ENCODE results near the gene TSPEAR.
A peak's percentile ranks its signal among the peaks of the same experiment; 100 is the strongest.

Gene TSPEAR

DNA sequence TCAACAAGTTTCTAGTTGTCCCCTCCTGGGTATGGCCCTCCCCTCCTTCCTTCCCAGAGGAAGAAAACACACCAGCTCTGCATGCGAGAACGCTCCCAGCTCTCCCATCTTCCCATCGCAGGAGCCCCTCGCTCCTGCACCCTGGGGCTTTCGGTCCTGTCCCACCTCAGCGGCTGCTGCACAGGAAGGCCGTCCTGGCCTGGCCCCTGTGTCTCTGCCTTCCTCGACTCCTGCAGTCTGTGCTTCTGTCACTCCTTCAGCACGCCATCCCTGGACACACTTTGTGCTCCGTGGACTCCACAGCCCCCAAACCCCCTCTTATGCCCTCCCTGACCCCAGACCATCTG lies 194.6 kb downstream of the TSPEAR start:
- no peak for DNase-seq (ENCODE audit: low read depth in 3 of 3)

DNA sequence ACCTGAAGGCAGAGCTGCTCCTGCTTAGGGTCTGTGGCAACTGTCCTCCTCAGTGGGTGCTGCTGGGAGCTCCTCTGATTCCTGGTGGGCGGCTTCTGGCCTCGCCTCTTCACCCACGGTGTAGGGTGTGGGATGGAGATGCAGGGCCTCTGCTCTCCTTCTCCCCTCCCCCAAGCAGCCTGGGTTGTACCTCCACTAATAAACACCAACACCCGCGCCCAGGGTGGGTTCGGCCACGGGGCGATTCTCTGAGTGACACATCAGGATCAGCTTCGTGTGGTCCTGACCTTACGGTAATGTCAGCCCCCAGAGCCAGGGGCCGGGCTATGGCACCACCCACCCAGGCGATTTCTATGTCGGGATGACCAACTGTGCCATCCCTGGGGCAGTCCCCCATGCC lies 195.0 kb downstream of the TSPEAR start:
- DNase-seq (ENCODE audit: low read depth in 3 of 3): no peak

GRCh38 chr21:44515359-44516165 lies 195.8 kb downstream of the TSPEAR start:
- no peak for DNase-seq (ENCODE audit: low read depth in 3 of 3)

DNA sequence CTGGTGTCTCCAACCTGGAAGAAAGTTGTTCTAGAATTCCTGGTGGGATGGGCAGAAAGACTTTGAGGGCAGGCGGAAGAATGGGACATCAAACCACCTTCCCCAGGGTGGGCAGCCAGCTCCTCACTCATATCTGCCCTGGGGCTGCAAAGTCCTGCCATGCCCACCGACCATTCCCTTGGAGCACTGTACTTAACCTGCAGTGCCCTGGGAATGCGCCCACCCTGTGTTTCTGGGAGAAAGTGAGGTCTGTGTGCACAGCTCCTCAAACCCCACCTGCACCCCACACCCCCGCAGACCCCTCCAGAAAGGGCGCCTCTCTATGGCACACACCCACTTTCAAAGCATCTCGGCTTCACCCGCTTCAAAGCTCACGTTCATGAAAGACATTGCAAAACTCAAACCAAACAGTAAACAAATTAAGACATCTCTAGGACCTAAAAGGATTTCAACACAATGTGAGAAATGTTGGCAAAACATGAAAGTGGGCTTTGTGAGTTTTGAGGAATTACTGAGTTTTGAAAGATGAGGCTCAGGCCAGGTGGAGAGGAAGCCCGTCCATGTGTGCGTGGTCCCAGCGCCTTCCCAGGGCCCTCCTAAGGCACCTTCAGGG lies 196.5 kb downstream of the TSPEAR start:
- no peak for DNase-seq (ENCODE audit: low read depth in 3 of 3)

- no peak for DNase-seq (ENCODE audit: low read depth in 3 of 3)
These were observed 197.2 kb downstream of the TSPEAR start for GRCh38 chr21:44514218-44514520.

GRCh38 chr21:44513389-44514217 lies 197.8 kb downstream of the TSPEAR start:
- DNase-seq (ENCODE audit: low read depth in 3 of 3): no peak

DNA sequence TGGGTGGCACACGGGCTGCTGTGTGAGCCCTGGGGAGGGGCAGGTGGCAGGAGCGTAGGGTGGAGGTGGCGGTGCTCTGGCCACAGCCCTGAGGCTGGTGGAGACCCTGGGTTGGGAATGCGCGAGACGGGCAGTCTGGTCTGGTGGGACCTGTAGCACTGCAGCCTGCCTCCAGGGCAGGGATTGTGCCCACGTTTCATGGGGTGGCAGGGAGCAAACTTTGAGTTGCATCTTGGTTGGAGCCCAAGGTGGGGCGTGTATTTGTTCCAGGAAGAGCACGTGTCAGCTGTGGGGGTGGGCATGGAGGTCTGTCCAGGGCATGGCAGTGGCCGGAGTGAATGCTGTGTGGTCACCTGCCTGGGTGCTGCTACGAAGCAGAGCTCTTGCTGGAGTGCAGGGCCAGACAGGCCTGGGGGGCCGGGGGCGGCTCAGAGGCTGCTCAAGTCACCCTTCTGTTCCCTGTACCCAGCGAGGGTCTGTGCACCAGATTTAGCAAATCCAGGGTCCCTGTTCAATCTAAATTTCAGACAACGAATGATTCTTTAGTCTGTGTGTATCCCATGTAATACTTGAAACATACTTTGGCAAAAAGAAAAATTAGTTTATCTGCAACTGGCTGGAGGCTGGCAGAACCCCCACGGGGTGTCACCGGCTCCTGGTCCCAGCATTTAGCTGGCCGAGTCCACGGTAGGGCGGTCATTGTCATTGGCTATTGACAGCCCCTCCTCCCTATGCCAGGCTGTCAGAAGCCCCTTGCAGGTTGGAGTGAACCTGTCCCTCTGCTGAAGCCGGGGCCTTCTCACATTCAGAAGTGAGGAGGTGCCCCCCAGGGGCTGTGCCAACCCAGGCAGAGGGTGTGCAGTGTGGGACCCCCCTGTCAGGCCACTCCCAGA lies 198.6 kb downstream of the TSPEAR start:
- DNase-seq (ENCODE audit: low read depth in 3 of 3): no peak

GRCh38 chr21:44511938-44512275 lies 199.5 kb downstream of the TSPEAR start:
- no peak for DNase-seq (ENCODE audit: low read depth in 3 of 3)

- no peak for DNase-seq (ENCODE audit: low read depth in 3 of 3)
These were observed 200.0 kb downstream of the TSPEAR start for GRCh38 chr21:44511219-44511937.

DNA sequence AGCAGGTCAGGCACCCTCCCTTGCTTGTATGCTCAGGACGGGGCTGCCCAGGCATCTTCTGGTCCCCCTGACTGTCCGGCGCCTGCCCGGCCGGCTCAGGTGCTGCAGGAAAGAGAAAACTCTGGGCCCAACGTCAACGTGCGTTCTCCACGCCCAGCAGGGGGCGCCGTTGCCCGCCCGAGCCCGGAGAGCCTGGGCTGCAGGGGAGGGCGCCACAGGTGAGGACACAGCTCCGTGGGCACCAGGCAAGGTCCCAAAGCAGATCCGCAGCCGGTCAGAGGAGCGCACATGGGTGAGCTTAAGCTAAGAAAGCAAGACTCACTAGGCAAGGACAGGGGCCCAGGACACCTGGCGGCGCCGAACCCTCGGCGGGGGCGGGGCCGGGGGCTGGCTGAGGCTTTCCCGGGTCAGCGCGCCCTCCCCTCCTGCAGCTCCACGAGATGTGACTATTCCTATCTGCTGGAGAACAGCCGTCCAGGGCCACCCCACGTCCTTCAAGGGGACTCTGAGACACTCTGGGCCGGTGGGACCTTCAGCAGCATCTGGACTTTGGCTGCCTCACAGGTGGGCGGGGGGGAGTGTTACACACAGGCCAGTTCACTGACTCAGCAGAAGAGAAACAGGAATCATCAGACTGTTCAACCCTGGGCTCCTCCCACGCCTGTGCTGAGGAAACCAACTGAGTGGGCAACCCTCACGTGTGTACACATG lies 200.7 kb downstream of the TSPEAR start:
- DNase-seq (ENCODE audit: low read depth in 3 of 3): peak; percentile 39 to 81 (median 60)

GRCh38 chr21:44510109-44510507 lies 201.3 kb downstream of the TSPEAR start:
- no peak for DNase-seq (ENCODE audit: low read depth in 3 of 3)

- DNase-seq (ENCODE audit: low read depth in 3 of 3): no peak
These were observed 201.8 kb downstream of the TSPEAR start for GRCh38 chr21:44509539-44509938.

DNA sequence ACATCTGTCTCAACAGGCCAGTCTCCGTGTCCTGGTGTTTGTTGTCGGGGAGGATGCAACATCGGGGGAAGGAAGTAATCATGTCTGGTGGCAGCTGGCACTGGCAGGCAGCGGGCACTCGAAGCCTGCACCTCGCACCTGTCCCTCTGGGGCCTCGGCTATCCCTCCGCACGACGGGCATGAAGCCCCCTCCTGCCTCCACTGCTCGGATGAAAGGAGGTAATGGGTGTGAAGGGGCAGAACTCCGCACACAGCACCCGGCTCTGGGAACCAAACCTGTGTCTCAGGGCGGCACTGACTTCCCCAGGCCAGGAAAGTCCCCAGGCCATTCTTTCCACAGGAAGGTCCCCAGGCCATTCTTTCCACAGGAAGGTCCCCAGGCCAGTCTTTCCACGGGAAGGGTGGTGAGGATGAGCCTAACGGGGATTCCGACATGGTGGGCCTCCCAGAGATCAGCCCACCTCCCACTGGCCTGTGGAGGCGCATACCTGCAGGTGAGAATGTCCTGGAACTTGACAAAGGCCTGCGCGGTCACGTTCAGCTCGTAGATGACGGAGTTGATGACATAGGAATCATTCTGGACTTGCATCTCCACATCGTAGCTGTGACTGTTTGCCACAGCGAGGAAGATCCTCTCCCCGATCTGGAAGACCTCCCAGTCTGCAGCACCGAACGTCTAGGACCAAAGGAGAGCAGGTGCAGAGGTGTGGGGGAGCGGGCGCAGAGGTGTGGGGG lies 202.5 kb downstream of the TSPEAR start:
- DNase-seq (ENCODE audit: low read depth in 3 of 3): no peak

- DNase-seq (ENCODE audit: low read depth in 3 of 3): no peak
These were observed 203.0 kb downstream of the TSPEAR start for GRCh38 chr21:44508426-44508710.

DNA sequence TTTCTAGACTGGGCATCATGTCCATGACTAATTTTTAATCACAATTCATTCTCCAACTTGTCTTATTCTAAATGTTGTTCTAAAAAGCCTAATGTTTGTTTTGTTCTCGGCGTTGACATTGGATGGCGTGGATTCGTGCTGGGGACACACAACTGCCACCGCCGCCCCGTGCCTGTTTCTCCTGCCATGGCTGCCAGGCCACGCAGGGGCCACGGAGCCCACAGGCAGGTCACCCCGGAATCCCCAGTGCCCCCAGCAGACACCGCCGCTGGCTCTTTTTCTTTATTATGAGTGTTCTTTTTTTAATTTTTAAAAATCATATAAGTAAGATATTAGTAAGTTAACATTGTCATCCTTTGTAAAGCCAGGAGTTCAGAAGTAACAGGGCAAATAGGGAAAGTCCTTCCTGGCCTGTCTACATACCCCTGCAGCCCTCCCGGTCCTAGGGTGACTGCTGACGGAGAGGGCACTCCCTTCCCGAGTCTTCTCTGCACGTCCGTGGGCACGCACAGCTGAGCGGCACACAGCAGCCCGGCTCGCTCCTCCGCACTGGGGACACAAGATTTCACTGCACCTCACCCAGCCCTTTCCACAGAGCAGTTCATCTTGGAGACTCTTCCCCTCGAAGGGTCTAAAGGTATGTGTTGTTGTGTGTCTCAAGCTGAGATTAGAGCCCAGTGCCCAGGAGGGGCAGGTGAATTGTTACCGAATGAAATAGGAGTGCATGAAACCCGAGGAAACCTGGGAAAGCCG lies 203.5 kb downstream of the TSPEAR start:
- no peak for DNase-seq (ENCODE audit: low read depth in 3 of 3)

DNA sequence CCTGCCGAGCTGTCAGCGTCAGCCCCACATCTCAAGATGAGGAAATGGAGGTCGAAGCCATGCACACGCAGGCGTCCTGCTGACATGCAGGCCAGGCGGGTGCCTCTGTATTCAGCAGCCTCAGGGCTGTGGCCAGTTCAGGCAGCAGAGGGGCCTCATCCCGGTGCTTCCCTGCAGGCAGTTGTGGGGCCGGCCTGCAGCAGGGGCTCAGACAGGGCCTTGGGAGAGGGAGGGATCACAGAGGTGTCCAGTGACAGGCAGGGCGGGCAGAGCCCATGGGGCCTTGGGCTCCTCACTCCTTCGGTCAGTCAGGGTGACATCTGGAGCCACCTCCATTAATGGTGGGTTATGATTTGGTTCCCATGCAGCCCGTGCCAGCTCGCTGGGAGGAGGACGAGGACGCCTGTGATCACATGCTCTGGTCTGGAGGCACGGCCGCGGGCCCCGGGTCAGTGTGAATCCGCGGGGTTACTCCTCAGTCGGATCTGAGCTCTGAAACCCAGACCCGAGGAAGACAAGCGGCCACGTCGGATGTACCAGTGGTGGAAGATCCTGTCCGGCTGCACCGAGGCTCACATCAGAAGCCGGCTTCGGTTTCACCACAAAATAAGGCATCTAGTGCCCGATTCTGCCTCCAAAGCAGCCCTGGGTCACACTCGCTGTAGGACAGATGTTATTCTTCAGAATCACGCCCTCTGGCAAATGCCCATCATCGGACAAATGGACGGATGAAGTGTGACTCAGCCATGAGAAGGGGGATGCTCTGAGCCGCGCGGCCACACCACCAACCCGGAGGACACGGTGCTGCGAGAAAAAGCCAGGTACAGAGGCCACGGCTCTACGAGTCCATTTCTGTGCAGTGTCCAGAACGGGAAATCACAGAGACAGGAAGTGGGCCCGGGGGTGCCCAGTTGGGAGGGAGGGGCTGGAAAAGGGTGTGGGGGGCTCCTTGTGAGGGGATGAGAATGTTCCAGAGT lies 204.8 kb downstream of the TSPEAR start:
- DNase-seq (ENCODE audit: low read depth in 3 of 3): no peak

- no peak for DNase-seq (ENCODE audit: low read depth in 3 of 3)
These were observed 205.6 kb downstream of the TSPEAR start for GRCh38 chr21:44505673-44506278.

DNA sequence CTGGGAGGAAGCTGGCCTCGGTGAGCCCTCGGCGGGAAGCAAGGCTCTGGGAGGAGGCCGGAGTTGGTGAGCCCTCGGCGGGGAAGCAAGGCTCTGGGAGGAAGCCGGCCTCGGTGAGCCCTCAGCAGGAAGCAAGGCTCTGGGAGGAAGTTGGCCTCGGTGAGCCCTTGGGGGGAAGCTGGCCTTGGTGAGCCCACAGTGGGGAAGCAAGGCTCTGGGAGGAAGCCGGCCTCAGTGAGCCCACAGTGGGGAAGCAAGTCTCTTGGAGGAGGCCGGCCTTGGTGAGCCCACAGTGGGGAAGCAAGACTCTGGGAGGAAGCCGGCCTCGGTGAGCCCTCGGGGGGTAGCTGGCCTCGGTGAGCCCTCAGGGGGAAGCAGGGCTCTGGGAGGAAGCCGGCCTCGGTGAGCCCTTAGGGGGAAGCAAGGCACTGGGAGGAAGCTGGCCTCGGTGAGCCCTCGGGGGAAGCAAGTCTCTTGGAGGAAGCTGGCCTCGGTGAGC lies 207.4 kb downstream of the TSPEAR start:
- DNase-seq (ENCODE audit: low read depth in 3 of 3): no peak
